SJCRH30 (cell line): Measurements from ENCODE around the gene IFITM2. TPM values are rescaled to one million over a fixed set of nuclear protein-coding genes. Genes with fewer than 3 reads are reported as not detected.
"Not testable (repeated sequence)": the region's sequence is repeated elsewhere in the genome, so short reads cannot be mapped to it uniquely, and the experiment has no call there.

Experiments used
- DNase-seq, 2 experiments: peaks; one replicate each; pipeline ENCODE4 v3.0.0-alpha.2; 2015 to 2020
- H3K27ac ChIP-seq: fragments of 250-450 bp; sonication (Bioruptor Pico); 2 replicates; pipeline ENCODE4 v1.5.1; 2020; ENCODE audit warnings: mild to moderate bottlenecking, moderate library complexity
- H3K27me3 ChIP-seq: fragments of 250-450 bp; sonication (Bioruptor Pico); 2 replicates; pipeline ENCODE4 v1.5.1; 2020; ENCODE audit warnings: mild to moderate bottlenecking, moderate library complexity
- H3K36me3 ChIP-seq: fragments of 250-450 bp; sonication (Bioruptor Pico); 2 replicates; pipeline ENCODE4 v1.5.1; 2020; ENCODE audit warnings: mild to moderate bottlenecking, moderate library complexity
- H3K4me1 ChIP-seq: fragments of 250-450 bp; sonication (Bioruptor Pico); 2 replicates; pipeline ENCODE4 v1.5.1; 2020; ENCODE audit warnings: mild to moderate bottlenecking, moderate library complexity
- H3K4me3 ChIP-seq: fragments of 250-450 bp; sonication (Bioruptor Pico); 2 replicates; pipeline ENCODE4 v1.5.1; 2020; ENCODE audit warnings: mild to moderate bottlenecking, moderate library complexity
- H3K9me3 ChIP-seq: fragments of 250-450 bp; sonication (Bioruptor Pico); replicated peaks from 2 replicates; pipeline ENCODE4 v1.5.1; 2020; ENCODE audit warnings: mild to moderate bottlenecking, moderate library complexity
- total RNA-seq: library from RNA; depleted of rRNA; stranded (reverse); fragments of >200 nt; shearing (Covaris generic); gene quantifications from 2 replicates; pipeline ENCODE4 v1.2.3, GENCODE V29; 2014

The IFITM2 gene
- total RNA-seq, 1 experiment from 2014 or later: 38.4 TPM

GRCh38 chr11:285894-286220, 21.8 kb upstream of the IFITM2 start:
- H3K36me3 ChIP-seq: no peaks in the 10 kb centered on the region
- no peak overlapping the region for H3K27ac ChIP-seq
- peaks cover 26% of the 10 kb centered on the region for H3K27me3 ChIP-seq
- DNase-seq: no peak
- peaks cover 6% of the 10 kb centered on the region; the same call in 1 of the 2 replicates for H3K4me1 ChIP-seq
- H3K4me3 ChIP-seq: no peak overlapping the region
- no peaks in the 10 kb centered on the region for H3K9me3 ChIP-seq

- not testable (repeated sequence) for H3K9me3 ChIP-seq, H3K36me3 ChIP-seq, H3K4me1 ChIP-seq, H3K27ac ChIP-seq, DNase-seq, H3K4me3 ChIP-seq
- peaks cover 26% of the 10 kb centered on the region for H3K27me3 ChIP-seq
Observed at GRCh38 chr11:286977-287820, 20.4 kb upstream of the IFITM2 start.

DNA sequence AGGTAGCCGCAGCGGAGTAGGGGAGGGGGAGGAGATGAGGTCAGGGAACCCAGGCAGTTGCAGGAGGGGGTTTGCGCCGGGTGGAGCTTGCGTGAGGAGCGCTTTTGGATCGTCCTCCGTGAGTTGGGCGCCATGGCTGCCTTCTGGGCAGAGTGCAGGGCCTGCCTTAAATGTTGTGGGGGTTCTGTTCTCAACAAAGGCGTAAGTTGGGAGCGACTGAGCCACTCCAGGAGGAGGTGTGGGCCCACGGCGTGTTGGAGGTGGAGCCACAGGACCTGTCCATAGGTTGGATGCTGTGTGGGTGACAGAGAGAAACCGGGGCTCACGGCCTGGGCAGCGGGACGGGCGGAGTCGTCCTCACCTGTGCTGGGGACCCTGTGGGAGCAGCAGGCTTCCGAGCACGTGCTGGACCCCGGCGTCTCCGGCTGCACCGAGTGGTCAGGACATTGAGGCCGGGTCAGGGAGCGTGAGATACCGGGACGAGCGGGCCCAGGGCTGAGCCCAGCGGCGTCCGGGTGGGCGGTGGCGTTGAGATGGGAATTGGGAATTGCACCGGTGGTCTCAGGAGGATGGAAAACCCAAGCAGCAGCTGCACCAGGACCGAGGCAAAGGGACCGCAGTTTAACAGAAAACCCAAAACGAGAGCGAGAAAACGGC, 19.7 kb upstream of the IFITM2 start:
- peak overlapping the region; percentile 71 for H3K4me3 ChIP-seq
- peaks cover 26% of the 10 kb centered on the region for H3K27me3 ChIP-seq
- no peaks in the 10 kb centered on the region for H3K9me3 ChIP-seq
- no peak for DNase-seq
- no peak overlapping the region for H3K27ac ChIP-seq
- no peaks in the 10 kb centered on the region for H3K36me3 ChIP-seq
- H3K4me1 ChIP-seq: peaks cover 6% of the 10 kb centered on the region; the same call in 1 of the 2 replicates

DNA sequence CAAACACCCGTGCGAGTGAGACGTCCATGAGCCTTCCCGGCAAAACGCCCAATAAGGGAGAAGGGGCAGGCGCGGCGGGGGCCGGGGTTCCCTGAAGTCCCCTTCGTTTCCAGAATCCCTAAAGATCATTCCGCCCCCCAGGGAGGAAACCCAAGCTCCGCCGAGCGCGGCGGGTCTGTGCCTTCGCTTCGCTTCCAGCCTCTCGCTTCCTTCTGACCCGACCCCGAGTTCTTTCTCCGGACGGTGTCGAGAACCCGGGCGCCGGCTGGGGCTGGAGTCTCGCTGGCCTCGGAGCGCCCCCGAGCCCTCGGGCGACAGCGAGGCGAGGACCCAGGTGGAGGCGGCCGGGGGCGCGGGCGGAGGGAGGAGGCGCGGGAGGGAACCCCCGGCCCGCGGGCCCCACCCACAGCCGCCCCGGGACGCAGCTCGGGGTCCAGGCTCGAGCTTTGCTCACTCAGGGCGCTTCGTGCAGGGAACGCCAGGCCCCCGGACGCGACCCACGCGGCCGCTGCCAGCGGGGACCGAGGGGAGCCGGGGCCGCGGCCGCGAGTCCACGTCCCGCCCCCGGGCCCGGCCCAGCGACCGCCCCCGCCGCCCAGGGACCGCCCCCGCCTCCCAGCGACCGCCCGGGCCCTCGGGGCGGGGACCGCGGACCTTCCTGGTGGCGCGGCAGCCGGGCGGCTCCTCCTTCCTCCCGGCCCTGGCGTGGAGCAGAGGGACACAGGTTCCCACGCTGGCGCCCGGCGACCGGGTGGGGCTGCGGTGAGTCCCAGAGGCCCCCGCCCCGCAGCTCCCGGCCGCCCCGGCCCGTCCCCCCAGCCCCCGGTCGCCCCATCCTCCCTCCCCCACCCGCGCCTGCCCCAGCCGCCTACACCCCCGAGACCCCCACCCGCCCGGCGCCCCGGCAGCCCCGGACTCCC, 18.9 kb upstream of the IFITM2 start, which contains the start of gene PGGHG:
Gene PGGHG (plus strand): TSS at position 649 of the 920 bp plus-strand sequence. CDS start 691 bp downstream, outside the sequence.
- Histone ChIP-seq H3K4me1 (peaks cover 6% of the 10 kb centered on the region; the same call in 1 of the 2 replicates), H3K27ac (no peak within 1 kb of the TSS), H3K27me3 (peaks cover 26% of the 10 kb centered on the region), H3K4me3 (peak within 1 kb of the TSS; percentile 71), H3K36me3 (no peaks in the 10 kb centered on the region), H3K9me3 (no peaks in the 10 kb centered on the region)
- DNase-seq: peak; percentile 63 to 72

DNA sequence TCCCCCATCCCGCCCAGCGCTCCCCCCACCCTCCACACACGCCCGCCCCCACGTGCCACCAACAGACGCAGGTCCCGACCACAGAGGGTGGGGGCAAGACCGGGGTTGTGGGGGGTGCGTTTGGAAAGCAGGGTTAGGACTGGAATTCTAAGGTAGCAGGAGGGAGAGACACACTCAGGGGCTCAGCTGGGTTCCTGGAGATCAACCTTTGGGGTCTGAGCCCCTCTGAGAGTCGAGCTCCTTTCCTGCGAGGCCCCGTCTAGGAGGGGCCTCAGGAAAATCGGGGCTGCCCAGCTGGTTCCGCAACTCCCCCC, 18.3 kb upstream of the IFITM2 start:
- Histone ChIP-seq H3K9me3 (no peaks in the 10 kb centered on the region), H3K4me1 (peaks cover 6% of the 10 kb centered on the region; the same call in 1 of the 2 replicates), H3K36me3 (no peaks in the 10 kb centered on the region), H3K27ac (no peak overlapping the region), H3K27me3 (peaks cover 21% of the 10 kb centered on the region), H3K4me3 (peak overlapping the region; percentile 41)
- no peak for DNase-seq

DNA sequence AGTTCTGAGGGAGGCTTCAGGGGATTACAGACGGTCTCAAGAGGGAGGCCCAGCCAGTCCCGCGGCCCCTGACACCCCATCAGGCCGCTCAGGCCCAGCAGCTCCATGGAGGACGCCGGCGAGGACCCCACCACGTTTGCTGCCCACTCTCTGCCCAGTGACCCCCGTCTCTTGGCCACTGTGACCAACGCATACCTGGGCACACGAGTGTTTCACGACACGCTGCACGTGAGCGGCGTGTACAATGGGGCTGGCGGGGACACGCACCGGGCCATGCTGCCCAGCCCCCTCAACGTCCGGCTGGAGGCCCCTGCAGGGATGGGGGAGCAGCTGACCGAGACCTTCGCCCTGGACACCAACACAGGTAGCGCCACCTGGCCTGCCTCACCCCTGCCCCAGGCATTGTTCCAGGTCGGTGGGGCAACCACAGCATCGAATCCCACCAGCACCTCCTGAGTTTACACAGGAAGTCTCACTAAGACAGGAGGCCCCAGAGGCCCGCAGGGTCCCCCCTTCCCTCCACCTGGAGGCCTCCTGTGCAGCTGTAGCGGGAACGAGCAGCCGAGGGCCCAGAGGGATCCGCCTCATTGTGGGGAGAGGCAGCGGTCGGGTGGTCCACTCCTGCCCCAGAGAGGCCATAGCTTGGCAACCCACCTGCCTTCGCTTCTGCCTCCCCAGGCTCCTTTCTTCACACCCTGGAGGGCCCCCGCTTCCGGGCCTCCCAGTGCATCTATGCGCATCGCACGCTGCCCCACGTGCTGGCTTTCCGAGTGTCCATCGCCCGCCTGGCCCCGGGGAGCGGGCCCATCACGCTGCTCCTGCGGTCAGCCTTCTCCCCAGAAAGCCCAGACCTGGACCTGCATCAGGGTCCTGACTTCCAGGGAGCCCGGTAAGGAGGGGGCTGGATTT, 17.6 kb upstream of the IFITM2 start:
- no peak overlapping the region for H3K27ac ChIP-seq
- no peaks in the 10 kb centered on the region for H3K9me3 ChIP-seq
- peaks cover under 1% of the 10 kb centered on the region; the same call in 1 of the 2 replicates for H3K4me1 ChIP-seq
- peak overlapping the region; percentile 41 for H3K4me3 ChIP-seq
- H3K36me3 ChIP-seq: no peaks in the 10 kb centered on the region
- no peak for DNase-seq
- H3K27me3 ChIP-seq: peaks cover 15% of the 10 kb centered on the region

- Histone ChIP-seq H3K27ac (no peak overlapping the region), H3K27me3 (peaks cover 7% of the 10 kb centered on the region), H3K4me1 (no peaks in the 10 kb centered on the region), H3K4me3 (no peak overlapping the region), H3K9me3 (no peaks in the 10 kb centered on the region), H3K36me3 (no peaks in the 10 kb centered on the region)
- no peak for DNase-seq
Observed at GRCh38 chr11:290621-291231, 16.9 kb upstream of the IFITM2 start.

- H3K9me3 ChIP-seq: no peaks in the 10 kb centered on the region
- H3K36me3 ChIP-seq: no peaks in the 10 kb centered on the region
- no peak overlapping the region for H3K27ac ChIP-seq
- H3K4me3 ChIP-seq: no peak overlapping the region
- peaks cover 7% of the 10 kb centered on the region for H3K27me3 ChIP-seq
- DNase-seq: no peak
- H3K4me1 ChIP-seq: no peaks in the 10 kb centered on the region
Observed at GRCh38 chr11:291281-292210, 16.1 kb upstream of the IFITM2 start.

DNA sequence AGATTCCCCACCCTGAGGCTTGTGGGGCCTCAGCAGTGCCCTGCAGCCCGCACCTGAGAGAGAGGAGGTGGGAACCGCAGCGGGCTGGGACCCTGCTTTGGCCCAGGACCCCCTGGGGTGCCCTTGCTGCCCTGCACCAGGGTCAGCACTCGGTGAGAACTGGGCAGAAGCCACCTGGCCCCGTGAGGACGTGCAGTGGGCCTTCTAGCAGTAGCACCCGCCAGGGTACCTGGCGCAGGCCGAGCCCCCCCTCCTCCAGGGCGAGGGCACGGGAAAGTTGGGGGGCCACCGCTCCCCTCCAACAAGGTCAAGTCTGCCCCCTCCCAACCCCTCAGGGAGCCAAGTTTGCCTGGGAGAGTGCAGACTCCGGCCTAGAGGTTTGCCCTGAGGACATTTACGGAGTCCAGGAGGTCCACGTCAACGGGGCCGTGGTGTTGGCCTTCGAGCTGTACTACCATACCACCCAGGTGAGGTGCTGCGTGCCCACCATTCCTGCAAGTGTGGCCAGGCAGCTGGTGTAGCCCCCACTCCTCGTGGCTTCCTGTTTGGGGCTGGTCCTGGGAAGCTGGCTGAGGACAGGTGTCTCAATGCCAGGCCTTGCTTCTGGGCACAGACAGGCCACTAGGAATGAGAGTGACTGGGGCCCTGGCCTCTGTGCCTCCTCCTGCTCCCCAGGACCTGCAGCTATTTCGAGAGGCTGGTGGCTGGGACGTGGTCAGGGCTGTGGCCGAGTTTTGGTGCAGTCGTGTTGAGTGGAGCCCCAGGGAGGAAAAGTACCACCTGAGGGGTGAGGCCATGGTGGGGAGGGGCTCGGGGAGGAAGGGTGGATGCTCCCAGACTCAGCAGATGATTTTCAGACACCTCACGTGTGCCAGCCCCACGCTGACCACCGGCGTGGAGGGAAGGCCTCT, 15.2 kb upstream of the IFITM2 start:
- DNase-seq: no peak
- H3K4me3 ChIP-seq: no peak overlapping the region
- H3K9me3 ChIP-seq: no peaks in the 10 kb centered on the region
- H3K4me1 ChIP-seq: no peaks in the 10 kb centered on the region
- peaks cover 7% of the 10 kb centered on the region for H3K27me3 ChIP-seq
- H3K27ac ChIP-seq: no peak overlapping the region
- no peaks in the 10 kb centered on the region for H3K36me3 ChIP-seq

GRCh38 chr11:293271-293851, 14.3 kb upstream of the IFITM2 start:
- peaks cover 7% of the 10 kb centered on the region; the same call in 1 of the 2 replicates for H3K4me1 ChIP-seq
- no peak overlapping the region for H3K4me3 ChIP-seq
- no peaks in the 10 kb centered on the region for H3K36me3 ChIP-seq
- no peak overlapping the region for H3K27ac ChIP-seq
- peaks cover under 1% of the 10 kb centered on the region for H3K27me3 ChIP-seq
- H3K9me3 ChIP-seq: no peaks in the 10 kb centered on the region
- no peak for DNase-seq

GRCh38 chr11:293852-294661, 13.6 kb upstream of the IFITM2 start:
- no peak for DNase-seq

More at GRCh38 chr11:293852-294661, 13.6 kb upstream of the IFITM2 start:
- Histone ChIP-seq H3K27ac (no peak overlapping the region), H3K9me3 (no peaks in the 10 kb centered on the region), H3K36me3 (no peaks in the 10 kb centered on the region), H3K4me1 (peaks cover 7% of the 10 kb centered on the region; the same call in 1 of the 2 replicates), H3K4me3 (no peak overlapping the region), H3K27me3 (no peaks in the 10 kb centered on the region)
